Colonic mucosa (tissue), 4 donors: ENCODE results near the gene ZCCHC24. TPM values are rescaled to one million over a fixed set of nuclear protein-coding genes. Genes with fewer than 3 reads are reported as not detected.

ENCODE experiments used
- DNase-seq: peaks from one replicate; pipeline ENCODE4 v3.0.0-alpha.2; 2020
- H3K27ac ChIP-seq: fragments of 200-600 bp; one replicate; pipeline ENCODE4 v1.8.0; 2021
- H3K27me3 ChIP-seq: fragments of 200-600 bp; one replicate; pipeline ENCODE4 v1.8.0; 2021
- H3K36me3 ChIP-seq: fragments of 200-600 bp; one replicate; pipeline ENCODE4 v1.8.0; 2021
- H3K4me1 ChIP-seq: fragments of 200-600 bp; one replicate; pipeline ENCODE4 v1.8.0; 2021; ENCODE audit warnings: mild to moderate bottlenecking
- H3K4me3 ChIP-seq: fragments of 200-600 bp; one replicate; pipeline ENCODE4 v1.8.0; 2021
- H3K9ac ChIP-seq, 2 donors: one replicate each; pipeline ENCODE4 v1.7.0; 2013; ENCODE audit warnings: control low read depth in 2 of 2, low read depth in 2 of 2, low read length in 2 of 2
- H3K9me3 ChIP-seq: fragments of 200-600 bp; one replicate; pipeline ENCODE4 v1.8.0; 2021
- CTCF ChIP-seq: fragments of 200-600 bp; IDR thresholded peaks from one replicate; pipeline ENCODE4 v1.8.0; 2022; ENCODE audit warnings: antibody characterized with exemption, mild to moderate bottlenecking
- intact Hi-C: fragments of 100-400 bp; cut with DNase I; formaldehyde crosslinking; loops from one replicate; pipeline ENCODE4 v1.14.1; 2022
- total RNA-seq, 2 donors: library from RNA; stranded (reverse); fragmentation: NEBNext Ultra II Directional in 1 of 2; extraction: Animal tissue kit (Norgen Biotek cat#: 25700) in 1 of 2; gene quantifications; one replicate each; pipeline ENCODE4 v1.2.1, GENCODE V29; 2021
- donor health status: healthy.
- donor health status: DM: no; HTN: no; CAD: no.
- donor health status: DM: no; HTN: no; CAD: no.

ZCCHC24 gene
- total RNA-seq, 2 donors from 2014 or later = 4.6 to 19.1 TPM

- intact Hi-C loops = no loop called here
- H3K36me3 ChIP-seq = no peaks in the 10 kb centered on the region
- H3K4me1 ChIP-seq = no peaks in the 10 kb centered on the region
- H3K9ac ChIP-seq = no peak overlapping the region
- no peak for TF ChIP-seq CTCF
- H3K27ac ChIP-seq = no peak overlapping the region
- H3K9me3 ChIP-seq = no peaks in the 10 kb centered on the region
- no peak for DNase-seq
- no peak overlapping the region for H3K4me3 ChIP-seq
- no peaks in the 10 kb centered on the region for H3K27me3 ChIP-seq
Measured at GRCh38 chr10:79417266-79417665, 28.2 kb downstream of the ZCCHC24 start.

GRCh38 chr10:79416578-79417255 is 28.7 kb downstream of the ZCCHC24 start:
- Histone ChIP-seq H3K4me3 (no peak overlapping the region), H3K27me3 (no peaks in the 10 kb centered on the region), H3K36me3 (no peaks in the 10 kb centered on the region), H3K9ac (no peak overlapping the region), H3K4me1 (no peaks in the 10 kb centered on the region), H3K27ac (no peak overlapping the region), H3K9me3 (no peaks in the 10 kb centered on the region)
- DNase-seq = no peak
- intact Hi-C loops = no loop called here
- no peak for TF ChIP-seq CTCF

- no peak overlapping the region for H3K4me3 ChIP-seq
- no peaks in the 10 kb centered on the region for H3K9me3 ChIP-seq
- H3K4me1 ChIP-seq = no peaks in the 10 kb centered on the region
- intact Hi-C loops = no loop called here
- no peak for DNase-seq
- H3K27ac ChIP-seq = no peak overlapping the region
- H3K36me3 ChIP-seq = no peaks in the 10 kb centered on the region
- H3K9ac ChIP-seq = no peak overlapping the region
- no peaks in the 10 kb centered on the region for H3K27me3 ChIP-seq
- TF ChIP-seq CTCF = no peak
Measured at GRCh38 chr10:79415736-79416577, 29.5 kb downstream of the ZCCHC24 start.

GRCh38 chr10:79414714-79415113 is 30.7 kb downstream of the ZCCHC24 start:
- no peak for TF ChIP-seq CTCF
- Histone ChIP-seq H3K9me3 (no peaks in the 10 kb centered on the region), H3K4me1 (no peaks in the 10 kb centered on the region), H3K9ac (no peak overlapping the region), H3K36me3 (no peaks in the 10 kb centered on the region), H3K27me3 (no peaks in the 10 kb centered on the region), H3K4me3 (no peak overlapping the region), H3K27ac (no peak overlapping the region)
- DNase-seq = no peak
- intact Hi-C loops = no loop called here

- no peak overlapping the region for H3K27ac ChIP-seq
- no peak for DNase-seq
Measured at GRCh38 chr10:79413196-79413595, 32.2 kb downstream of the ZCCHC24 start.

More at GRCh38 chr10:79413196-79413595, 32.2 kb downstream of the ZCCHC24 start:
- Histone ChIP-seq H3K9ac (no peak overlapping the region), H3K4me3 (no peak overlapping the region), H3K4me1 (peaks cover 4% of the 10 kb centered on the region), H3K27me3 (no peaks in the 10 kb centered on the region), H3K36me3 (no peaks in the 10 kb centered on the region), H3K9me3 (no peaks in the 10 kb centered on the region)
- intact Hi-C loops = no loop called here
- TF ChIP-seq CTCF = no peak
